ENCODE measurements around the gene NCKAP5.

DNA sequence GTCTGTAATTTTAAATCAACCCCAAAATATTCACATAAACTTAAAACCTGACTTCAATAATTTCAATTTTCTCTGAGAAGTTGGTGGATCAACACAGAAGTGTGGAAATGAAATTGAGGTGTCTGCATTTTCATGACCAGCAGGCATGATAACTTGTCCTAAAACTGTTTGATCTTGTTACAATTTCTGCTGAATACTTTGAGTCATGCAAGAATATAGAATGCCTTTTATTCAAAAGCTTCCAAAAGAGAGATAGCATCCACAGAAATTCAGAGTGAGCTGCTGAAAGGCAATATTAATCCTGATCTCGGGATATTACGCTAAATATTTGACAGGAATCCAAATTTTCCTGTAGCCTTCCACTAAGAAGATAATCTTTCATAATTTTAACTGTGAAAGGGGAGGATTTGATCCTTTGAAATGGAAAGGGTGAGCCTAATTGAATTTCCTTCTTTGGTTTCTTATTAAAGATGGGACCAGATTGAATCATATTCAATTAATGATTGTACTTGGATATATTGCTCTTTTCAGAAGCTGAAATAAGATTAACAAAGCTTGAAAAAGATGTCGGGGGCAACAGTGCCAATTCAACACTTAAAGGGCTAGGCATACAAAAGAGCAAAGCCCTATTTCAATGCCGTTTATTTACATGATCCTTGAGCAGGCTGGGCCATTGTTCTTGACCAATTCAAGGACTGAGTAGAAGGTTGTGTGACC, 129.3 kb downstream of the NCKAP5 start:
- TF ChIP-seq, protein P1, sequence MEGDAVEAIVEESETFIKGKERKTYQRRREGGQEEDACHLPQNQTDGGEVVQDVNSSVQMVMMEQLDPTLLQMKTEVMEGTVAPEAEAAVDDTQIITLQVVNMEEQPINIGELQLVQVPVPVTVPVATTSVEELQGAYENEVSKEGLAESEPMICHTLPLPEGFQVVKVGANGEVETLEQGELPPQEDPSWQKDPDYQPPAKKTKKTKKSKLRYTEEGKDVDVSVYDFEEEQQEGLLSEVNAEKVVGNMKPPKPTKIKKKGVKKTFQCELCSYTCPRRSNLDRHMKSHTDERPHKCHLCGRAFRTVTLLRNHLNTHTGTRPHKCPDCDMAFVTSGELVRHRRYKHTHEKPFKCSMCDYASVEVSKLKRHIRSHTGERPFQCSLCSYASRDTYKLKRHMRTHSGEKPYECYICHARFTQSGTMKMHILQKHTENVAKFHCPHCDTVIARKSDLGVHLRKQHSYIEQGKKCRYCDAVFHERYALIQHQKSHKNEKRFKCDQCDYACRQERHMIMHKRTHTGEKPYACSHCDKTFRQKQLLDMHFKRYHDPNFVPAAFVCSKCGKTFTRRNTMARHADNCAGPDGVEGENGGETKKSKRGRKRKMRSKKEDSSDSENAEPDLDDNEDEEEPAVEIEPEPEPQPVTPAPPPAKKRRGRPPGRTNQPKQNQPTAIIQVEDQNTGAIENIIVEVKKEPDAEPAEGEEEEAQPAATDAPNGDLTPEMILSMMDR (IDR thresholded peaks at IDR 0.05), result no peak
- TF ChIP-seq POLR2A (IDR thresholded peaks at IDR 0.05), result no peak

Data from vagina (tissue), 2 donors.